ENCODE results near the gene COL12A1. TPM values are rescaled to one million over a fixed set of nuclear protein-coding genes. Genes with fewer than 3 reads are reported as not detected.

The COL12A1 gene
- total and polyA plus RNA-seq, 2 donors (not counting 1 experiment from before 2014, with no cell fraction given): 1,023 to 1,075 TPM

GRCh38 chr6:75118925-75119515 is 86.8 kb downstream of the COL12A1 start:
- Histone ChIP-seq H3K27me3 (ENCODE audit: control insufficient read depth, insufficient read depth, low read length) (no peaks in the 10 kb centered on the region), H3K36me3 (ENCODE audit: control insufficient read depth, insufficient read depth, low read length) (peaks cover 27% of the 10 kb centered on the region), H2AFZ (ENCODE audit: low read length) (no peak overlapping the region), H3K4me3 (replicated peaks in 1 of 4; ENCODE audit: control extremely low read depth in 1 of 4, insufficient read depth in 1 of 4, low read depth in 3 of 4, low read length in 4 of 4) (no peak overlapping the region), H3K4me1 (ENCODE audit: control insufficient read depth, extremely low read depth, insufficient read depth, low read length) (peaks cover 8% of the 10 kb centered on the region), H3K79me2 (ENCODE audit: control insufficient read depth, insufficient read depth, low read length) (peaks cover 3% of the 10 kb centered on the region), H4K20me1 (ENCODE audit: control insufficient read depth, extremely low read depth, insufficient read depth, low read length) (no peaks in the 10 kb centered on the region), H3K9me3 (ENCODE audit: control insufficient read depth, insufficient read depth, low read depth, low read length) (no peaks in the 10 kb centered on the region), H3K27ac (ENCODE audit: insufficient read depth, low read length) (no peak overlapping the region), H3K9ac (ENCODE audit: insufficient read depth, low read length) (no peak overlapping the region), H3K4me2 (ENCODE audit: extremely low read depth, insufficient read depth, low read length) (no peak overlapping the region)
- no peak for DNase-seq (ENCODE audit: low read depth in 2 of 2)
- TF ChIP-seq EZH2 (IDR thresholded peaks at IDR 0.05; ENCODE audit: low read length, missing control alignments): no peak
- no peak for TF ChIP-seq CTCF (conservative IDR thresholded peaks at IDR 0.05 in 1 of 2, IDR thresholded peaks at IDR 0.05 in 1 of 2; ENCODE audit: low read depth in 1 of 2, low read length in 2 of 2)

- no peak overlapping the region for H3K4me3 ChIP-seq (replicated peaks in 1 of 4; ENCODE audit: control extremely low read depth in 1 of 4, insufficient read depth in 1 of 4, low read depth in 3 of 4, low read length in 4 of 4)
- H3K9me3 ChIP-seq (ENCODE audit: control insufficient read depth, insufficient read depth, low read depth, low read length): no peaks in the 10 kb centered on the region
- H4K20me1 ChIP-seq (ENCODE audit: control insufficient read depth, extremely low read depth, insufficient read depth, low read length): no peaks in the 10 kb centered on the region
- peaks cover 20% of the 10 kb centered on the region for H3K36me3 ChIP-seq (ENCODE audit: control insufficient read depth, insufficient read depth, low read length)
- H3K27me3 ChIP-seq (ENCODE audit: control insufficient read depth, insufficient read depth, low read length): no peaks in the 10 kb centered on the region
- H3K27ac ChIP-seq (ENCODE audit: insufficient read depth, low read length): peak overlapping the region; percentile 22
- H3K4me2 ChIP-seq (ENCODE audit: extremely low read depth, insufficient read depth, low read length): no peak overlapping the region
- peaks cover 8% of the 10 kb centered on the region for H3K4me1 ChIP-seq (ENCODE audit: control insufficient read depth, extremely low read depth, insufficient read depth, low read length)
- DNase-seq (ENCODE audit: low read depth in 2 of 2): peak; percentile 28 to 63
- H3K79me2 ChIP-seq (ENCODE audit: control insufficient read depth, insufficient read depth, low read length): peaks cover 3% of the 10 kb centered on the region
- no peak overlapping the region for H2AFZ ChIP-seq (ENCODE audit: low read length)
- TF ChIP-seq EZH2 (IDR thresholded peaks at IDR 0.05; ENCODE audit: low read length, missing control alignments) (no peak), CTCF (conservative IDR thresholded peaks at IDR 0.05 in 1 of 2, IDR thresholded peaks at IDR 0.05 in 1 of 2; ENCODE audit: low read depth in 1 of 2, low read length in 2 of 2) (no peak)
- H3K9ac ChIP-seq (ENCODE audit: insufficient read depth, low read length): no peak overlapping the region
Measured at GRCh38 chr6:75117701-75118100, 88.2 kb downstream of the COL12A1 start.

GRCh38 chr6:75116946-75117345 is 88.9 kb downstream of the COL12A1 start:
- peak; percentile 37 to 39 for DNase-seq (ENCODE audit: low read depth in 2 of 2)
- no peak overlapping the region for H3K4me2 ChIP-seq (ENCODE audit: extremely low read depth, insufficient read depth, low read length)
- no peaks in the 10 kb centered on the region for H4K20me1 ChIP-seq (ENCODE audit: control insufficient read depth, extremely low read depth, insufficient read depth, low read length)
- peaks cover 18% of the 10 kb centered on the region for H3K36me3 ChIP-seq (ENCODE audit: control insufficient read depth, insufficient read depth, low read length)
- H3K27ac ChIP-seq (ENCODE audit: insufficient read depth, low read length): peak overlapping the region; percentile 22
- no peaks in the 10 kb centered on the region for H3K27me3 ChIP-seq (ENCODE audit: control insufficient read depth, insufficient read depth, low read length)
- H3K9me3 ChIP-seq (ENCODE audit: control insufficient read depth, insufficient read depth, low read depth, low read length): no peaks in the 10 kb centered on the region
- peaks cover 8% of the 10 kb centered on the region for H3K4me1 ChIP-seq (ENCODE audit: control insufficient read depth, extremely low read depth, insufficient read depth, low read length)
- no peak overlapping the region for H3K4me3 ChIP-seq (replicated peaks in 1 of 4; ENCODE audit: control extremely low read depth in 1 of 4, insufficient read depth in 1 of 4, low read depth in 3 of 4, low read length in 4 of 4)
- peaks cover 3% of the 10 kb centered on the region for H3K79me2 ChIP-seq (ENCODE audit: control insufficient read depth, insufficient read depth, low read length)
- no peak overlapping the region for H3K9ac ChIP-seq (ENCODE audit: insufficient read depth, low read length)
- TF ChIP-seq CTCF (conservative IDR thresholded peaks at IDR 0.05 in 1 of 2, IDR thresholded peaks at IDR 0.05 in 1 of 2; ENCODE audit: low read depth in 1 of 2, low read length in 2 of 2) (no peak), EZH2 (IDR thresholded peaks at IDR 0.05; ENCODE audit: low read length, missing control alignments) (no peak)
- H2AFZ ChIP-seq (ENCODE audit: low read length): no peak overlapping the region
